GM18951 (cell line): ENCODE measurements around the gene RUNX2.

Source experiments
- POLR2A ChIP-seq: IDR thresholded peaks from 4 replicates; pipeline ENCODE4 v1.6.1; 2011; ENCODE audit warnings: mild to moderate bottlenecking; ENCODE audit not compliant: insufficient read length, insufficient read depth; ENCODE audit errors: extremely low read depth
- in situ Hi-C: fragments of 300-500 bp; cut with MboI; formaldehyde crosslinking; loops from one replicate; pipeline ENCODE4 v1.12.0; 2022; ENCODE audit warnings: low sequenced_read_pairs, mixed read lengths, inconsistent platforms; ENCODE audit not compliant: unreplicated experiment

Gene RUNX2

DNA sequence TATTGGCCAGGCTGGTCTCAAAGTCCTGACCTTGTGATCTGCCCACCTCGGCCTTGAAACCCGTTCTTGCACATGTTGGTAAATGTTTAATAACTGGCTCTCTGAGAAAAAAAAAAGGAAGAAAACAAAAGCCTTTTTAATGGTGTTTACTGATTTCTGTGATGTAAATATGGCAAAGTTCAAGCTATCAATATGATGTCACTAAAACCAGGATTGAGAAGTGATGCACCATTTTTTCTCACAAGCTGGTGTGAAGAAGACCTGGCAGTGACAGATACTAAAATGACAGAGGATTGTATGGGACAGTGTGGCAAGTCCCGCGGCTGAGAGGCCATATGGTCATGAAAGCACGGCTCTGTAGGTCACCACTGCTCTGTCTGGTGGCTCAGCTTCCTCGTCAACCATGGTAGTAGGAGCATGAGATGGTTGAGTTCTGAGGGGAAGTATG lies 245.9 kb downstream of the RUNX2 start:
- no peak for TF ChIP-seq POLR2A
- in situ Hi-C loops, result no loop called here

- in situ Hi-C loops, result no loop called here
- no peak for TF ChIP-seq POLR2A
Observed at GRCh38 chr6:45574885-45575284, 246.8 kb downstream of the RUNX2 start.

- in situ Hi-C loops, result no loop called here
- no peak for TF ChIP-seq POLR2A
Observed at GRCh38 chr6:45576648-45577624, 248.8 kb downstream of the RUNX2 start.

DNA sequence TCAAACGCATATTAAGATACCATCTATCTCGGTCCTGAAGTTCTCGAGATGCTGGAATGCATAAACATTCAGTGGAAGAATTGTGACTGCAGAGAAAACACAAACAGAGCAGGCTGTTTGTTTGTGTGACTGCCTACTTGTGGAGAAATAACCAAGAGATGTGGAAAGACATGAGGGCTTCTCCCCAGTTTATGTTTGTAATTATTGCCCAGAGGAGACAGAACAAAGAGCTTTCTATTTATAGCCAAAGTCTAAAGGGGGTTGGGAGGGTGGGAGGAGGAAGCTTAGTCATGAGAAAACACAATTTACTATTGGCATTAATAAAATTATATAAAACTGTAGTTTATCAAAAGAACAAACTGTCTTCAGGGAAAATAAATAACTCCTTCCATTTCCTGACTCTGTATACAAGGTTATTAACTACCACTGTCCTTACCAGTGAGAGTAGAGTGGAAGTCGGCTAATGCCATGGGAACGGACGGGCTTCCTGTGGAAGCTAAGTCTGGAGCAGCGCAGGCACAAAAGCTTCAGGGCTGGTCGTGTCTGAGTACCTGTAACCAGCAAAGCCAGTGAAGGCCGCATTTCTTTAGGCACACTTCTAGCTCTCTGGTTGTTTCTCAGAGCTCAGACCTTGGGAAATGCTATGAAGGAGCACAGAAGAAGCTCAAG lies 249.8 kb downstream of the RUNX2 start:
- TF ChIP-seq POLR2A, result no peak
- in situ Hi-C loops, result no loop called here

DNA sequence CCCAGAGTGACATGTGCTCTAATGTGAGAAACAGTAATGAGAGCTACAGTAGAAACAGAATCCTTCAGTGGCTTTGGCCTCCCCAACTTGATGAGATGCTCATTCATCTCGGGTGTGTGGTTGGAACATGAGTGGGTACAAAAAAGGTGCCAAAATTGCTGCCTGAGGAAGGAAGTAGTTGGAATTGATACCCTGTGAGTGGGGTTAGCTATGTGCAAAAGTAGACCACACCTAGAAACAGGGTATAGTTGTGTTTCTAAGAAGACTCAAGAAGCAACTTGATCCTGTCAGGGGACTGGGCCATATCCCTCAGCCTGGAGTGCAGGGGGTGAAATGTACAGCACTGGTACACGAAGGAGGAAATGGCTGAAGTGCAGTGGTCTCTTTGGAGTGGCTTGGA lies 256.0 kb downstream of the RUNX2 start:
- in situ Hi-C loops, result no loop called here
- TF ChIP-seq POLR2A, result no peak

- no peak for TF ChIP-seq POLR2A
Observed at GRCh38 chr6:45586216-45587171, 258.4 kb downstream of the RUNX2 start.

GRCh38 chr6:45587229-45588060 lies 259.3 kb downstream of the RUNX2 start:
- no peak for TF ChIP-seq POLR2A
- in situ Hi-C loops, result no loop called here

More at GRCh38 chr6:45586216-45587171, 258.4 kb downstream of the RUNX2 start:
- in situ Hi-C loops, result no loop called here

- TF ChIP-seq POLR2A, result no peak
- in situ Hi-C loops, result no loop called here
Observed at GRCh38 chr6:45589367-45589766, 261.2 kb downstream of the RUNX2 start.

DNA sequence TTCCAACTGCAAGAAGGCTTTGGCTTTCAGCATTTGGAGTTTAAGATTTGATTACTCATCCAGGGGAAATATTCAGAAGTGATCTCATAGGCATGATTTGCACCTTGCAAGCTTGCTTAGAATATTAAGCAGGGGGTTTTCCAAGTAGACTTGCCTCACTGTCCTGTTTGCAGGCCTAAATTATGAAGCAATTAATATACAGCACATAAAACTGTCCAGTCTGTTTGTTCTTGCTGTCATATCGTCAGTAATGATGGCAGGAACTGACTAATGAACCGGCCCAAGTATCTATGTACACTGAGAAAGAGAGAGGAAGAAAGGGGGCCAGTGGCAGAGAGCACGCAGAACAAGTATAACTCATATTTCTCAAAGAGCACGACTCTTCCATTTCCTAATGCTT lies 262.1 kb downstream of the RUNX2 start:
- in situ Hi-C loops, result no loop called here
- no peak for TF ChIP-seq POLR2A

GRCh38 chr6:45590696-45591184 lies 262.6 kb downstream of the RUNX2 start:
- in situ Hi-C loops, result no loop called here

GRCh38 chr6:45591306-45591705 lies 263.2 kb downstream of the RUNX2 start:
- TF ChIP-seq POLR2A, result no peak
- in situ Hi-C loops, result no loop called here

More at GRCh38 chr6:45590696-45591184, 262.6 kb downstream of the RUNX2 start:
- no peak for TF ChIP-seq POLR2A

DNA sequence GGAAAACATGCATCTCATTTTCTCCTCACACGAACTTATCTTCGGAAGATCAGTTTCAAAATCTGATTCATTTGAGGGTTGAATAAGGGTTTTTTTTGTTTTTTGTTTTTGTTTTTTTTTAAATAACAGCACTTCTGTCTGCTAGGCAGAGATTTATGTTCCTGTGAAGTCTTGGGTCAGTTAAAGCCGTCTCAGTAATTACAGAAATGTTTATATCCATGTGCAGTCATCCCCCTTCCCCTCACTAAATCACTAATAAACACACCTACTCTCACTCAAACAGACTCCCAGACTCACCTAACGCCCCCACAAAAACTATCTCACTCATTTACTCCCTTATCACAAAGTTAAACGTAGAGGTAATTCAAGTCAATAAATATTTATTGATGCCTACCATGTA lies 263.8 kb downstream of the RUNX2 start:
- in situ Hi-C loops, result no loop called here
- TF ChIP-seq POLR2A, result no peak
